Measurements from ENCODE around the gene TMC7. TPM values are rescaled to one million over a fixed set of nuclear protein-coding genes. Genes with fewer than 3 reads are reported as not detected.

TMC7 gene
- total and polyA plus RNA-seq, 7 donors, result 0.16 to 3.1 (median 0.46) TPM

DNA sequence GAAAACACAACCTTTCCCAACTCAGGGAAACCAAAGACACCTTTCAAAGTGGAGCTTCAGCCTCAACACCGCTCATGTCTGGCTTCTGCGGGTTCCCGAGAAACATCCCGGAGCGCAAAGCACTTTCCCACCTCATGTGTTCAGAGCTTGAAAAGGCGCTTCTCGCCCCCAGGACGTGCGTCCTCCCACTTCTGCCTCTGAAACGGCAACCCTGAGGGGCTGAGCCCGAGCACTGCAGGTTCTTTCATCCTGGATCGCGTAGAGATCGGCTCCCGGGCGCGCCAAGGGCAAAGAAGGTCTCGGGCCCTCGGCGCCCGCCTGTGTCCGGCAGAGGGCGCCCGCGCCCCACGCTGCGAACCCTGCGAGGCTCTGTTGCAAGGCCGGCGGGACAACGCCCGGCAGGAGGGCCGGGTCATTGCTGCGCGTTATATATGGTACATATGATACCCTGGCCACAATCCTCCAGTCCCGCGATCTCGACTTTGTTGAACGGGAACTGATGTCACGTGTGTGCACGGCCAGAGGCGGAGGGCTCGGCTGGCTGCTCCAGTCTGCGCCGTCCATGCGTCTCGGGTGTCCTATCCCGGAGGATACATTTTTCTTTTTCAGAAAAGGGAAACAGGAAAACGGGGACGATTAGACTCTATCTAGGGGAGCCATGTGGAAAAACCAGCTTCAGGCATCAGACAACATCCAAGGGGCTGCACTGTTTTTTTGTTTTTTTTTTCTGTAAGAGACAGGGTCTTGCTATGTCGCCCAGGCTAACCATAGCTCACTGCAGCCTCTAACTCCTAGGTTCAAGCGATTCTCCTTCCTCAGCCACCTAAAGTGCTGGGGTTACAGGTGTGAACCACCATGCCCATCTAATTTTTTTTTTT is 102.8 kb downstream of the TMC7 start:
- Histone ChIP-seq H3K4me3 (peak overlapping the region; percentile 26 to 49 (median 44)), H3K36me3 (peaks cover 0 to 8% (median 0%) of the 10 kb centered on the region in 4 donors), H3K9me3 (no peaks in the 10 kb centered on the region), H3K27me3 (no peaks in the 10 kb centered on the region), H3K27ac (peak overlapping the region in 3 of 4 donors; percentile 4 to 44 (median 40)), H3K4me1 (peaks cover 0 to 16% (median 7%) of the 10 kb centered on the region in 4 donors)
- TF ChIP-seq POLR2A (IDR thresholded peaks at IDR 0.05) (no peak), POLR2AphosphoS5 (IDR thresholded peaks at IDR 0.05) (peak in 3 of 4 donors; percentile 33 to 41 (median 39)), EP300 (IDR thresholded peaks at IDR 0.05) (no peak)
- TF ChIP-seq, protein P1, sequence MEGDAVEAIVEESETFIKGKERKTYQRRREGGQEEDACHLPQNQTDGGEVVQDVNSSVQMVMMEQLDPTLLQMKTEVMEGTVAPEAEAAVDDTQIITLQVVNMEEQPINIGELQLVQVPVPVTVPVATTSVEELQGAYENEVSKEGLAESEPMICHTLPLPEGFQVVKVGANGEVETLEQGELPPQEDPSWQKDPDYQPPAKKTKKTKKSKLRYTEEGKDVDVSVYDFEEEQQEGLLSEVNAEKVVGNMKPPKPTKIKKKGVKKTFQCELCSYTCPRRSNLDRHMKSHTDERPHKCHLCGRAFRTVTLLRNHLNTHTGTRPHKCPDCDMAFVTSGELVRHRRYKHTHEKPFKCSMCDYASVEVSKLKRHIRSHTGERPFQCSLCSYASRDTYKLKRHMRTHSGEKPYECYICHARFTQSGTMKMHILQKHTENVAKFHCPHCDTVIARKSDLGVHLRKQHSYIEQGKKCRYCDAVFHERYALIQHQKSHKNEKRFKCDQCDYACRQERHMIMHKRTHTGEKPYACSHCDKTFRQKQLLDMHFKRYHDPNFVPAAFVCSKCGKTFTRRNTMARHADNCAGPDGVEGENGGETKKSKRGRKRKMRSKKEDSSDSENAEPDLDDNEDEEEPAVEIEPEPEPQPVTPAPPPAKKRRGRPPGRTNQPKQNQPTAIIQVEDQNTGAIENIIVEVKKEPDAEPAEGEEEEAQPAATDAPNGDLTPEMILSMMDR (IDR thresholded peaks at IDR 0.05), result peak; percentile 91 to 99 (median 96)
- peak; percentile 90 for DNase-seq
- intact Hi-C loops (cut with DNase I), result loop anchor here (1.0 to 2.0 kb wide), 3 partner anchors 26 to 289 kb away; partner anchors contain the start of gene ITPRIPL2
- WGBS, 2 donors, result 4 to 6% methylated on average over 52 of the region's 52 CpGs

DNA sequence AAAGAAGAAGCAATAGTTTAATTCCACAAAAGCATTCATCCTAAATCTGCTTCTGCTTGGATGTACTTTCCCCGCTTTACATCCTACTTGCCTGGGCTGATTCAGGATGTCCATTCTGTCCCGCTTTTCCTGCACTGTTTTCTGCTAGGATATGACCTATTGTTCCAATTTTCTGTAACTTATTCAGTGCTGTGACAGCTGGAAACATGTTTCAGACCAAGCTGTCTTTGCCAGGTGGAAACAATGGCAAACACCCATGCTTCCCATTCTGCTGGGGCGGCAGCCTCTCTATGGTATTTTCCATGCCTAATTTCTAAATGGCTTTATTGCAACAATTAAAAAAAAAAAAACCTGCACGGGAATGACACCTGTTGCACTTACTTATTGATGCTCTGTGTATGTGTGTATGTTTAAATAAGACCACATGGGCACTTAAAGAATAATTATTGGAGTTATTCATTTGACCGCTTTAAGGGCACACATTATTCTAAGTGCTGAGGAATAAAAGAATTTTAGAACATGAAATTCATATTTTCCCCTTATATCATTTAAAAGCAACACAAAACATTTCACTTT is 104.7 kb downstream of the TMC7 start:
- Histone ChIP-seq H3K27ac (no peak overlapping the region), H3K9me3 (no peaks in the 10 kb centered on the region), H3K27me3 (no peaks in the 10 kb centered on the region), H3K4me1 (peaks cover 0 to 16% (median 7%) of the 10 kb centered on the region in 4 donors), H3K36me3 (no peaks in the 10 kb centered on the region), H3K4me3 (no peak overlapping the region)
- TF ChIP-seq POLR2A (IDR thresholded peaks at IDR 0.05), result no peak
- TF ChIP-seq POLR2AphosphoS5 (IDR thresholded peaks at IDR 0.05), result no peak
- no peak for TF ChIP-seq EP300 (IDR thresholded peaks at IDR 0.05)
- TF ChIP-seq, protein P1 (IDR thresholded peaks at IDR 0.05), result no peak
- no peak for DNase-seq
- intact Hi-C loops (cut with DNase I), result no loop called here
- WGBS, 2 donors, result 37 to 71% methylated on average over 5 of the region's 5 CpGs

DNA sequence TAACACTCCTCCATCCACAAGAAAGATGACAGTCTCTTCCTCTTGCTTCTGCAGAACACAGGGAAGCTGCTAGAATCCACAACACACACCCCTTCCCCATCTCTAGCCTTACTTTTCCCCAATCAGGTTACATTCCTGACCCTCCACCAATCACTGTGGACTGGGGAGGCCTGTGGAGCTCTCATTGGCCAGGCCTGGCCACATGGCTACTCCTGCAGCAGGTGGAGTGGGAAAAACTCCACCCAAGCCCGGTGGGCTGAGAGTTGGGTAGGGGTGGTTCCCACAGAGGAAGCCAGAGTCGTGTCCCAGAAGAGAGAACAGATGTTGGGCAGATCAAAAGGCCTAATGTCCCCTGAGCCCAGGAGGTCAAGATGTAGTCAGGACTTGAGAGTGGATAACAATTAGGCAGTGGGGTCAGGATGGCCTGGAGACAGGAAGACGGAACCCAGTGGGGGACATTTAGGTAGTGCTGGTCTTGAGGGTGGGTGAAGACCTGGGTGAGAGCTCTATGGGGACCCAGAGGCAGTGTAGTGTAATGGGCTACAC is 105.7 kb downstream of the TMC7 start:
- WGBS, 2 donors, result 83 to 86% methylated on average over 3 of the region's 3 CpGs
- TF ChIP-seq POLR2A (IDR thresholded peaks at IDR 0.05) (no peak), POLR2AphosphoS5 (IDR thresholded peaks at IDR 0.05) (no peak), EP300 (IDR thresholded peaks at IDR 0.05) (no peak)
- TF ChIP-seq, protein P1 (IDR thresholded peaks at IDR 0.05), result no peak
- Histone ChIP-seq H3K36me3 (no peaks in the 10 kb centered on the region), H3K27ac (no peak overlapping the region), H3K9me3 (no peaks in the 10 kb centered on the region), H3K27me3 (no peaks in the 10 kb centered on the region), H3K4me1 (peaks cover 0 to 12% (median 7%) of the 10 kb centered on the region in 4 donors), H3K4me3 (no peak overlapping the region)
- intact Hi-C loops (cut with DNase I), result no loop called here
- no peak for DNase-seq

DNA sequence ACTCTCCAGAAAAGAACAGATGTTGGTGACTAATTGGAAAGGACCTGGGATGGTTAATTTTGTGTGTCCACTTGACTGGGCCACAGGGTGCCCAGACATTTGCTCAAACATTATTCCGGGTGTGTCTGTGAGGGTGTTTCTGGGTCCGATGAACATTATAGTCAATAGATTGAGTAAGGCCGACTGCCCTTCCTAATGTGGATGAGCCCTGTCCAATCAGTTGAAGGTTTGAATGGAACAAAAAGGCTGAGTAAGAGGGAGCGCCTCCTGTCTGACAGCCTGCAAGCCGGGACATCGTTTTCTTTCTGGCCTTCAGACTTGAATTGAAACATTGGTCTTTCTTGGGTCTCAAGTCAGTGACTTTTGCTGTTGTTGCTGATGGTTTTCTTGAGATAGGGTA is 107.2 kb downstream of the TMC7 start:
- H3K36me3 ChIP-seq, result no peaks in the 10 kb centered on the region
- H3K27ac ChIP-seq, result no peak overlapping the region
- intact Hi-C loops (cut with DNase I), result no loop called here
- DNase-seq, result no peak
- H3K4me3 ChIP-seq, result no peak overlapping the region
- no peaks in the 10 kb centered on the region for H3K9me3 ChIP-seq
- no peaks in the 10 kb centered on the region for H3K27me3 ChIP-seq
- WGBS, 2 donors, result 94 to 96% methylated on average over 6 of the region's 6 CpGs
- TF ChIP-seq, protein P1 (IDR thresholded peaks at IDR 0.05), result no peak
- no peak for TF ChIP-seq POLR2A (IDR thresholded peaks at IDR 0.05)
- no peak for TF ChIP-seq POLR2AphosphoS5 (IDR thresholded peaks at IDR 0.05)
- no peak for TF ChIP-seq EP300 (IDR thresholded peaks at IDR 0.05)
- H3K4me1 ChIP-seq, result peaks cover 0 to 9% (median 5%) of the 10 kb centered on the region in 4 donors
